Breast epithelium (tissue), 4 donors: ENCODE data around the gene CLCA2. TPM values are rescaled to one million over a fixed set of nuclear protein-coding genes. Genes with fewer than 3 reads are reported as not detected.
A peak's percentile ranks its signal among the peaks of the same experiment; 100 is the strongest.
"Not testable (repeated sequence)": the region's sequence is repeated elsewhere in the genome, so short reads cannot be mapped to it uniquely, and the experiment has no call there.

Experiments
- DNase-seq, 2 donors: peaks; one replicate each; pipeline ENCODE4 v3.0.0-alpha.2; 2019; ENCODE audit warnings: low spot score in 2 of 2
- H3K27ac ChIP-seq, 2 donors: fragments of 200-600 bp; sonication (generic) in 1 of 2; one replicate each; pipeline ENCODE4 v1.5.1; 2016 to 2019; ENCODE audit warnings: mild to moderate bottlenecking in 1 of 2
- H3K27me3 ChIP-seq, 2 donors: fragments of 200-600 bp; sonication (generic) in 1 of 2; one replicate each; pipeline versions ENCODE4 v1.5.1 to v1.6.0; 2017 to 2019; ENCODE audit warnings: control low read depth in 1 of 2, mild to moderate bottlenecking in 1 of 2
- H3K36me3 ChIP-seq: fragments of 200-600 bp; one replicate; pipeline ENCODE4 v1.5.1; 2019
- H3K4me1 ChIP-seq, 2 donors: fragments of 200-600 bp; sonication (generic); one replicate each; pipeline ENCODE4 v1.5.1; 2016 to 2019; ENCODE audit warnings: control low read depth in 1 of 2
- H3K4me3 ChIP-seq, 3 donors: fragments of 200-600 bp; sonication (generic); 1 replicate in 2 of 3; 2 replicates in 1 of 3; pipeline ENCODE4 v1.5.1; 2016 to 2019; ENCODE audit warnings: mild to moderate bottlenecking in 3 of 3, moderate library complexity in 2 of 3
- H3K9me3 ChIP-seq, 2 donors: fragments of 200-600 bp; sonication (generic) in 1 of 2; one replicate each; pipeline ENCODE4 v1.5.1; 2016 to 2019; ENCODE audit warnings: control low read depth in 1 of 2
- CTCF ChIP-seq, 3 donors: fragments of 450-650 bp; IDR thresholded peaks; one replicate each; pipeline ENCODE4 v1.5.1; 2016 to 2017; ENCODE audit warnings: antibody characterized with exemption in 3 of 3, mild to moderate bottlenecking in 3 of 3, moderate library complexity in 3 of 3
- POLR2A ChIP-seq: fragments of 450-650 bp; IDR thresholded peaks from one replicate; pipeline ENCODE4 v1.6.1; 2016; ENCODE audit warnings: antibody characterized with exemption, mild to moderate bottlenecking, moderate library complexity
- POLR2AphosphoS5 ChIP-seq, 3 donors: sonication (generic); formaldehyde crosslinking; IDR thresholded peaks; one replicate each; pipeline ENCODE4 v1.6.1; 2017; ENCODE audit warnings: antibody characterized with exemption in 3 of 3
- intact Hi-C: fragments of 100-400 bp; cut with DNase I; formaldehyde crosslinking; loops from one replicate; pipeline ENCODE4 v1.15.1; 2023; ENCODE audit warnings: low total_unique reads
- total RNA-seq, 3 donors: library from RNA; depleted of rRNA; stranded (reverse); fragments of >200 nt; gene quantifications; one replicate each; pipeline ENCODE4 v1.1.0, GENCODE V29; 2016

Gene CLCA2
- total RNA-seq, 3 donors from 2014 or later, result 1.3 to 30.3 (median 1.6) TPM

GRCh38 chr1:86502125-86502646, 78.2 kb downstream of the CLCA2 start:
- H3K4me1 ChIP-seq, H3K27me3 ChIP-seq, H3K9me3 ChIP-seq, intact Hi-C loops, H3K36me3 ChIP-seq, DNase-seq: not testable (repeated sequence)
- H3K4me3 ChIP-seq, result peak overlapping the region; percentile 5 to 44 (median 21)
- peak in 2 of 3 donors; percentile 32 to 68 for TF ChIP-seq CTCF (IDR thresholded peaks at IDR 0.05)
- peak overlapping the region; percentile 89 to 91 for H3K27ac ChIP-seq

DNA sequence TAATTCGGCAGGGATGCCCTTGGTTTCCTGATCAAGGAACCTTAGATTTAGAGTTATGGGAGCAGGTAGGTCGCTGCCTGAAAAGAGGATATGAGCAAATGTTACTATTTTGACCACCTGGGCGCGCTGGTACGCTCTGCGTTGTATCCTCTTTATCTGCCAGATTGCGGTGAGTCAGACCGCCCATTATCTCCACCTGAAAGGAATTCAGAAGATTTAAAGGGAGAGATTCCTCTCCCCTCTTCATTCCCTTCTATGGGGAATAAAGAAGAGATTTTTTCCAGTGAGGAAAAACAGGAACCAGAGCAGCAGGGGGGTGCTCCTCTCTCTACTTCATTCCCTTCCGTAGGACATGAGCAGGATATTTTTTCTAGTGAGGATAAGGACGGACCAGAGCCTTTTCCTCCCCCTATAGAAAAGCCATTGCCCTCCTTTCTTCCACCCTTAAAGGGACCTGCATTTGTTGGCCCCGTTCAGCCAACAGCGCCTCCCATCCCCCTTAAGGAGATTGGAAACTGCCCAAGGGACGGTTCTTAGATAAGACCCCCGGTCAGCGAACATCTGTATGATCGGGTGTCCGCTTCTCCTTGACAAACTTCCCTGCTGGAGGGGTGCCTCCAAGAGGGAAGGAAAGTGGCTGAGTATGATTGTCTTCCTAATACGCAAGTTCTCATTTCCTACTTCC, 78.9 kb downstream of the CLCA2 start:
- no peak for TF ChIP-seq POLR2AphosphoS5 (IDR thresholded peaks at IDR 0.05)
- no peak for TF ChIP-seq POLR2A
- TF ChIP-seq CTCF (IDR thresholded peaks at IDR 0.05), result no peak
- Histone ChIP-seq H3K4me1 (peaks cover 0 to 10% of the 10 kb centered on the region in 2 donors), H3K36me3 (no peaks in the 10 kb centered on the region), H3K4me3 (peak overlapping the region; percentile 5 to 44 (median 21)), H3K9me3 (no peaks in the 10 kb centered on the region), H3K27me3 (no peaks in the 10 kb centered on the region), H3K27ac (peak overlapping the region; percentile 89 to 91)
- no peak for DNase-seq
- intact Hi-C loops, result no loop called here

- H3K4me3 ChIP-seq, result peak overlapping the region; percentile 21 to 27 (median 25)
- no peaks in the 10 kb centered on the region for H3K27me3 ChIP-seq
- peaks cover 0 to 10% of the 10 kb centered on the region in 2 donors for H3K4me1 ChIP-seq
- TF ChIP-seq CTCF (IDR thresholded peaks at IDR 0.05) (no peak), POLR2AphosphoS5 (IDR thresholded peaks at IDR 0.05) (no peak), POLR2A (no peak)
- H3K36me3 ChIP-seq, result no peaks in the 10 kb centered on the region
- peak in 1 of 2 donors; percentile 32 for DNase-seq
- intact Hi-C loops, result no loop called here
- H3K9me3 ChIP-seq, result no peaks in the 10 kb centered on the region
- H3K27ac ChIP-seq, result peak overlapping the region; percentile 89 to 91
Measured at GRCh38 chr1:86503406-86504136, 79.6 kb downstream of the CLCA2 start.

- intact Hi-C loops, result no loop called here
- Histone ChIP-seq H3K4me1 (peaks cover 0 to 10% of the 10 kb centered on the region in 2 donors), H3K36me3 (no peaks in the 10 kb centered on the region), H3K27me3 (no peaks in the 10 kb centered on the region), H3K9me3 (no peaks in the 10 kb centered on the region), H3K4me3 (peak overlapping the region in 2 of 3 donors; percentile 25 to 27), H3K27ac (peak overlapping the region; percentile 89 to 91)
- DNase-seq, result no peak
- TF ChIP-seq POLR2A (no peak), POLR2AphosphoS5 (IDR thresholded peaks at IDR 0.05) (no peak), CTCF (IDR thresholded peaks at IDR 0.05) (no peak)
Measured at GRCh38 chr1:86504137-86504479, 80.1 kb downstream of the CLCA2 start.
